HG03354 (cell line): ENCODE measurements around the gene IRF7.
"Not testable (repeated sequence)": the region's sequence is repeated elsewhere in the genome, so short reads cannot be mapped to it uniquely, and the experiment has no call there.

ENCODE experiments used
- ATAC-seq: cut with Tn5 transposase; IDR thresholded peaks from one replicate; pipeline ENCODE4 v1.9.1; 2021; ENCODE audit warnings: mild to moderate bottlenecking; ENCODE audit not compliant: unreplicated experiment, poor library complexity, severe bottlenecking

IRF7 gene

DNA sequence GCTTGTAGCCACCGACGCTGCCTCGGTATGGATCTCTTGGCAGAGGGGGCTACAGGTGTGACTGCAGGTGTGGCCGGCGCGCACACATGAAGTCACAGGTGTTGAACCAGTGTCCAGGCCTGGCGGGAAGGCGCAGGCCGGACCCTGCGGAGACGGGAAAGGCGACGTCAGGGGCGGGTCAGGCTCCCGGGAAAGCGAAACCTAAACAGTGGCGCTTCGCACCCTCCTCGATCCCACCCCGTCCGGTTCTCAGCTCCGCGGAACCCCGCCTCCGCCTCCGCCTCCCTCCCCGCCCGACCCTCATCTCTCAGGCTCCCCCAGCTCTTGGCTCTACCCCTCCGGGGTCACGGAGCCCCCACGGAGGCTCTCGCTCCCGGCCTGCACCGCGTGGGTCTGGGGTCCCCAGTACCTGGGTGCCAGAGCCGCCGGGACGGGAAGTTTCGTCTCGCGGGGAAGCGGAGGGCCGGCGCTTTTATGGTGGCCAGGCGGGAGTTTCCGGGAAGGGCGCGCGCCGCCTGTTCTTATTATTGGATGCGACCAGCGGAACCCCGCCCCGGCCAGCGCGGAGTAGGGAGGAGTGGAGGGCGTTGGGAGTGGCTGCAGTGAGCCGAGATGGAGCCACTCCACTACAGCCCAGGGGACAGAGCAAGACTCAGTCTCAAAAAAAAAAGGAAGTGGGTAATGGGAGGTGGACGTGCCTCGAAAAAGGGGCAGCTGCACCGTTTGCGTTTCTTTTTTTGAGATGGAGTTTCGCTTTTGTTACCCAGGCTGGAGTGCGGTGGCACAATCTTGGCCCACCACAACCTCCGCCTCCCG is at the start of gene IRF7:
Gene IRF7, minus strand, starts transcription at position 447 of the 816 bp plus-strand sequence. CDS start 586 bp downstream, outside the sequence.
- ATAC-seq, result peak; percentile 84

DNA sequence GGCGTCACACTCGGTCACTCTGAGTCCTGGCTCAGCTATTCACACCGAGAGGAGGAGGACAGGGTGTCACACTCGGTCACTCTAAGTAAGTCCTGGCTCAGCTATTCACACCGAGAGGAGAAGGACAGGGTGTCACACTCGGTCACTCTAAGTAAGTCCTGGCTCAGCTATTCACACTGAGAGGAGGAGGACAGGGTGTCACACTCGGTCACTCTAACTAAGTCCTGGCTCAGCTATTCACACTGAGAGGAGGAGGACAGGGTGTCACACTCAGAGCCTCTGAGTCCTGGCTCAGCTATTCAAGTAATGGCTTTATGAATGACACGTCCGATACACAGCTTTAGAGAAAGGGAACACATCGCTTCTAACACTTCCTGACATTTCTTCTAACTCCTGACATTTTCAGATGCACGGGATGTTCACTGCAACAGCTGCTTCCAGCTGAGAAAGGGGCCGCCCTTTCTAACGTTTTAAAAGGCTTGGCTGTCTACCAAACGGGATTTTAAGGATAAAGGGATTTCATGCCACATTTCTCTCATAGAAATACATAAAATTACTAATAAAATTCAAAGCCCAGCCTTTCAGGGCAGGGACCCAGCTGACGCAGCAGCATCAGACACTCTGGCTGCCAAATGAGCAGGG is 49.4 kb upstream of the IRF7 start:
- ATAC-seq, result no peak

DNA sequence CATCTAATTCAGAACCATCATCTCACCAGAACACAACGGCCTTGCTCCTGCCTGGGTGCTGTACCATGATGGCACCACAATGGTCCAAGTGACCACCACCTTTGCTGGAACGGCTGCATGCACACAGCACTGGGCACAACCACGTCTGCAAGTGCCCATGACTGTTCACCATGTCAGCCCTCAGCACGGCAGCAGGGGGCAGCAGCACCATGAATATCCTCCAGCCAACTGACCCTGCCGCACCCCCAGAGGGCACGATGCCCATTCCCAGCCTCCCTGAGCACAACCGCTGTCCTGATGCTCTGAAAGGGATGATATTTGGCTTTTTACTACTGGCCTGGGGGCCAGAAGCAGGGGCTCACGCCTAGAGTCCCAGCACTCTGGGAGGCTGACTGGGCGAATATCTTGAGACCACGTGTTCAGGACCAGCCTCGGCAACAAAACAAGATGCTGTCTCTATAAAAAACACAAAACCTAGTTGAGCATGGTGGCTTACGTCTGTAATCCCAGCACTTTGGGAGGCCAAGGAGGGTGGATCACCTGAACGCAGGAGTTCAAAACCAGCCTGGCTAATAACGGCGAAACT is 47.0 kb upstream of the IRF7 start:
- no peak for ATAC-seq

DNA sequence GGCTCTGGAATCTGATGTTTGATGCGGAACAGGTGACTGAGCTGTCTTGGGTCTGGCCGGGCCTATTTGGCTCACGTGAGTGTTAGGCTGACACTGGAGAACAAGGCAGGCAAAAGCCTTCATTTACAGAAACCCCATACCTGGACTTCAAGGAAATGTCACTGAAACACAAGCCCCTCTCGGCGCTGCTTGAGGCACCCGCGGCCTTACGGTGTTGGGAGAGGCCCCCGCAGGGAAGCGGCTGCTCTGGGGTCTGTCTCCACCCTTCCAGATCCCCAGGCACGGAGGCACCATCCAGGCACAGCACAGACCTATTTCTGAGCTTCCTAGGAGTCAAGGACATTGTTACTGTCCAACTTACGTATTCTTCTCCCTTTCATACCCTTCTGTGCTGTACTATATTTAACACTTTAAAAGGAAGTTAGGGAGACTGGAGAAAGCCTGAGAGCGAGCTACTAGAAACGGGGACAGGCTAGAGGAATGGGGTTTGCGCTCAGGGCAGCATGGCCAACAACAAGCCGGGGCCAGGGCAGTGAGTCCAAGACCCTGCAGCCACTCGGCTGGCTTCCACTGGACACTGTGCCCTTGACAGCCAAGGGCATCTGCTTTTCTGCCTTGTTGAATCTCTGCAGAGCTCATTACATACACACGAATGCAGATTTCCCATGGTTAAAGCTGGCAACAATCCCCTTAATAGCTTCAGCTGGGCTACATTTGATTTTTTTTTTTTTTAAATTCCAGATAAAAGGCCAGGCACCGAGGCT is 45.1 kb upstream of the IRF7 start:
- no peak for ATAC-seq

DNA sequence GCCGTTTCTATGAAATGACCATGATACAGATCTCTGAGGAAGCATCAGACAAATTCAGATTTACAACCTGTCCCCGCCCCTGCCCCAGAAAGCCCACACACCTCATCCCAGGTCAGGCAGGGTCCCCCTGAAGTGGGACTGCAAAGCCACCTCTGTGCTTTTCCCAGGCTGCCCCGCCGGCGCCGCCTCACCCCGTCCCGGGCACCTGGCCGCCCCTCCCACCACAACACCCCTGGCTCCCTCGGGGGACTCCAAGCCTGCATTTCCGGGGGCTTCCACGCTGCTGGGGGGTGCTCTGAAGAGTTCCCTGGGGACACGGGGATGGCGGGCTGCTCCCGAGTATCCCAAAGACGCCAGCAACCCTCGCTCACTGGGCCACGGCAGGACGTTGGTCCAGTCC is 44.5 kb upstream of the IRF7 start:
- ATAC-seq, result no peak

DNA sequence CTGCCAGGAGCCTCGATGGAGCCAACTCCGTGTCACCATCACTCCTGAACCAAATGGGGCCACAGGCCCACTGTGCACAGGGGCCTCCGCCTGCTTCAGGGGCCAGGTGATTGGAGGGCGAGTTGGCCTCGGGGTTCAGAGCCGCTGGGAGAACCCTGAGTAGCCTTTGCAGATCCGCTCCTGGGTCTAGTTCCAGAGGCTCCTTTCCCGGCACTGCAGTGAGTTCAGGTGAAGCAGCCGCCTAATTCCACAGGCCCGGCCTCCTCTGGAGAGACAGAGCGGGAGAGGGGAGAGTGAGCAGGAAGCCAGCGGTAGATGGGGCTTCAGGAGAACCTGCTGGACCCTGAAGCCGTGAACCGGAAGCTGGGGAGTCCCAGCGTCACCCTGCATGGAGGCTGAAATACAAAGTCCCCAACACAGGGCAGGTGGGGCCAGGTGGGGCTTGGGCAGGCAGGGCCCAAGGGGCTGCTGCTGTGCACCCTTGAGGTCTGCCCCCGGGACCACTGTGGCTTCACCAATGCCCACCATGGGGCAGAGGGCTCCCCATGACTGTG is 43.9 kb upstream of the IRF7 start:
- ATAC-seq, result no peak

DNA sequence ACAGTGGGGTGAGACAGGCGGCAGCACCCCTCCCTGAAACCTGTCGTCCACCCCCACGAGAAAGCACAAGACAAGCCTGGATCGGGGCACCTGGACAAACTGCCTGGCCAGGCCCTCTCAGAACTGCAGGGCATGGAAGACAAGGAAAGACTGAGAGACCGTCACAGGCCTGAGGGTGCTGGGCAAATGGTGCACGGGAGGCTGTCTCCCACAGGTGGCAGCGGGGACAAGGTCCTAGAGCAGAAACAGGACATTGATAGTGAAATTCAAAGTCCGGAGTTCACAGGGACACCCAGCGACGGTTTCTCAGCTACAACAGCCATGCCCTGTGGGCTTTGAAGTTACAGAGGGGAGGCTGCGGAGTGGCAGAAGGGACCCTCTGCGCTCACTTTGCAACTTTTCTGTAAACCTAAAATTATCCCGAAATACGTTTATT is 42.0 kb upstream of the IRF7 start:
- ATAC-seq, result no peak

DNA sequence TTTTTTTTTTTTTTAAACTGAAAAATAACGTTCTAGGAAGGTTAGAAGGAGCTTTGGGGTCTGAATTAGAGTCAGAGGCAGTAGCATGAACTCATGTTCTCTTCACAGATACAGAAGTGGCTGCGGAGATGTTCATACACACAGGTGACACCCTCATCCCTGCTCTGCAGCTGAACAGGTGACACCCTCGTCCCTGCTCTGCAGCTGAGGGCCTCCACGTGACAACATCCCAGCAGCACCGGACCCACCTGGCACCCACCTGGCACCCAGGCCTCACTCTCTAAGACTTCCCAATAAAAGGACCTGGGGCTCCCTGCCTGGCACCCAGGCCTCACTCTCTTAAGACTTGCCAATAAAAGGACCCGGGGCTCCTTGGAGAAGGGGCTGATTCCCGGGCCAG is 41.1 kb upstream of the IRF7 start:
- no peak for ATAC-seq

DNA sequence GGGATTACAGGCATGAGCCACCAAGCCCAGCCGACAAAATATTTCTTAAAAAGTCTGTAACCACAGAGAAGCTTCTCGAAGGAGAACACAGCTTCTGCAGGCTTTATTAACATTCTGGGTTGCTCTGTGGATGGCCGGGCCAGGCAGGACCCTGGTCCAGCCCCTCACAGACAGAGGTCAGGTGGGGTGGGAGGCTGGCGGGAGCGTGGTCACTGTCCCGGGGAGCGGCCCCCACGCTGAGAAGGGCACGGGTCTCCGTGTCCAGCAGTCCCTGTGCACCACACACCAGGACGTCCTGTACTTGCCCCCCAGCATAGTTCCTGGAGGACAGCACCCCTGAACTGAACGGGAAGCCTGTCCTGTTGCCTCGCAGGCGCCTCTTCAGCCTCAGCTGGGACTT is 40.7 kb upstream of the IRF7 start:
- no peak for ATAC-seq

DNA sequence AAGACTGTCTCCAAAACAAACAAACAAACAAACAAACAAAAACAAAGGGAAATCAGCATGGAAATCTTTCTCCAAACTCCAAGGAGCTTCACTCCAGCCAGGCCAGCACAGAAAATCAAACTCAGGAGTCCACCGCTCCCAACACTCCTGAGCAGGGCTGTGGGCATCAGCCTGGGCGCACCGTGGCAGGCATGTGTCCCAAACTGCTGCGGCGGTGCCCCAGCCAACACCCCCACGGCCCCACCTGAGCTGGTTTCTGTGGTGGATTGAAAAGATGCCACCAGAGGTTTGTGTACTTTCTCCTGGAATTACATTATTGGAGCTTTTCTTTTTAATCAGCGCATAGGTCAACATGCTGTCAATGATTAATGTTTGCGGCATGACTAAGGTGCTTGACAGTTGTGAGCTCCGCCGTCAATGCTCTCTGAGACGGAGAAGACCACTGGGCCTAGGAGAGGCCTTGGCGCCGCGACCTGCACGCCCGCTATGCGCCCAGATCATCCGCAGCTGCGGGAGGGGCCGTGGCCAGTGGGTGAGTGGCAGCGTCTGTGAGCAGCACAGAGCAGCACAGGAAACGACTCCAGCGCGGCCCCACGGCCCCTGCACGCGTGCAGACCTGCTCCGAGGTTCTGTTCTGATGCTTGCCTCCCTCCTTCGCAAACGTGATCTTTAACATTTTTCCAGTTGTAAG is 39.4 kb upstream of the IRF7 start:
- ATAC-seq, result no peak

DNA sequence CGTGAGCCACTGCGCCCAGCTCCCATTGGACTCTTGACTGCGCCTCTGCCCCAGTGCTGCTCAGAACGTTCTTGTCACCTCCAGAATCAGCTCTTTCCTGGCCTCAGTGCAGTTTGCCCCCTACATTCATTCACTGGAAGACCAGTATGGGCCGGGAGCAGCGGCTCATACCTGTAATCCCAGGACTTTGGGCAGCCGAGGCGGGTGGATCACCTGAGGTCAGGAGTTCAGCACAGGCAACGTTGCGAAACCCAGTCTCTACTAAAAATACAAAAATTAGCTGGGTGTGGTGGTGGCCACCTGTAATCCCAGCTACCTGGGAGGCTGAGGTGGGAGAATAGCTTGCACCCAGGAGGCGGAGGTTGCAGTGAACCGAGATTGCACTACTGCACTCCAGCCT is 38.7 kb upstream of the IRF7 start:
- ATAC-seq, result not testable (repeated sequence)

DNA sequence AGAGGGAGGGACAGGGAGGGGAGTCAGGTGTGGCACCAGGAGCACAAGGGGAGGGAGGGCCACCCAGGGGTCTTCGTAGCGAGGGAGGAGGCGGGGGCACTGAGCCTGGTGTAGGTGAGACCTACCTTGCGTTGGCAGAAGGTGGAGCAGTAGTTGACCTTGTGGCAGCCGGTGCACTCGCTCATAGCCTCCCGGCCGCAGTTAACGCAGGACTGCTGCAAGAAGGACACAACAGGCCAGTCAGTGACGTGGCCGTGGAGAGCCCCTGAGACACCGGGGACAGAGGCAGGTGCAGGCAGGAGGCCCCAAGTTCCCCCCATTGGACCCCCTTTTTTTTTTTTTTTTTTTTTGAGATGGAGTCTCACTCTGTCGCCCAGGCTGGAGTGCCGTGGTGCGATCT is 38.1 kb upstream of the IRF7 start:
- ATAC-seq, result no peak

DNA sequence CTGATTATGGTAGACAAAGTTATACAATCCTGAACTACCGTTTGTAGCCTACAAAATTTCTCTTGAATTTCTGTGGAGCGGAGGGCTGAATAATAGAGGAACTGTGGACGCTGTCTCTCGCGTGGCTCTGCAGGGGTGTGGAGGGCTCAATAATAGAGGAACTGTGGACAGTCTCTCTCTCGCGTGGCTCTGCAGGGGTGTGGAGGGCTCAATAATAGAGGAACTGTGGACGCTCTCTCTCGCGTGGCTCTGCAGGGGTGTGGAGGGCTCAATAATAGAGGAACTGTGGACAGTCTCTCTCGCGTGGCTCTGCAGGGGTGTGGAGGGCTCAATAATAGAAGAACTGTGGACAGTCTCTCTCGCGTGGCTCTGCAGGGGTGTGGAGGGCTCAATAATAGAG is 37.4 kb upstream of the IRF7 start:
- ATAC-seq, result not testable (repeated sequence)

DNA sequence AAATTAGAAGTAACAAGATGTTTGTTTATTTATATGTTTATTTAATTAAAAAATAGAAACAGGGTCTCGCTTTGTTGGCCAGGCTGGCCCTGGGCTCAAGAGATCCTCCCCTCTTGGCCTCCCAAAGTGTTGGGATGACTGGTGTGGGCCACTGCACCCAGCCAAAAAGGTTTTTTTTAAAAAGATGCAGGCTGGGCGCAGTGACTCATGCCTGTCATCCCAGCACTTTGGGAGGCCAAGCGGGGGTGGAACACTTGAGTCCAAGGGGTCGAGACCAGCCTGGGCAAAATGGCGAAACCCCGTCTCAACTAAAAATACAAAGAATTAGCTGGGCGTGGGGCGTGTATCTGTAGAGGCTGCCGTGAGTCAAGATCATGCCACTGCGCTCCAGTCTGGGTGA is 34.7 kb upstream of the IRF7 start:
- no peak for ATAC-seq

DNA sequence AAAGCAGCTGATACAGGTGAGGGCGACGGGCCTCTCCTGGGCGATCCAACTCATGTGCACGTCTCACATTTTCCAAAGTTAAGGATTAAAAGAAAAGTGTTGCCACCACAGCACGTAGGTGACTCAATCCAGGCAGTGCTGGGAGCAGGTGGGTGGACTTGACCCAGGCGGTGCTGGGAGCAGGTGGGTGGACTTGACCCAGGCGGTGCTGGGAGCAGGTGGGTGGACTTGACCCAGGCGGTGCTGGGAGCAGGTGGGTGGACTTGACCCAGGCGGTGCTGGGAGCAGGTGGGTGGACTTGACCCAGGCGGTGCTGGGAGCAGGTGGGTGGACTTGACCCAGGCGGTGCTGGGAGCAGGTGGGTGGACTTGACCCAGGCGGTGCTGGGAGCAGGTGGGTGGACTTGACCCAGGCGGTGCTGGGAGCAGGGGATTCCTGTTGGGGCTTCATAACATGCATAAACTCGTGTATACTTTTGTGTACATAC is 32.0 kb upstream of the IRF7 start:
- not testable (repeated sequence) for ATAC-seq

DNA sequence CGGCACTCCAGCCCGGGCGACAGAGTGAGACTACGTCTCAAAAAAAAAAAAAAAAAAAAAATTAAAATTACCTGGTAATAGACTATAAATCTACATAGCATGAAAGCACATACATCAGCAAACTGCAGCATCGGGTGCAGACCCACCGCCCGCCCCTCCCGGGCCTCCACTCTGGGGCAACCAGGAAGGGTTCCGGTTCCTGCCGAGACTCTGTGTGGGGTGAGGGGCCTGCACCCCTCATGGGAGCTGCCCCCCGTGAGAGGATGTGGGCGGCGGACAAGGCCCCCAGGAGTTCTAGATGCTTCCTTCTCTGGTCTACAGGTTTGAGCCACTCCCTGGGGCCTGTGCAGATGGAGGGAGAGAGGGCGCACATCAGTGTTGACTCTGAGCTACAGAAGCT is 30.5 kb upstream of the IRF7 start:
- no peak for ATAC-seq

DNA sequence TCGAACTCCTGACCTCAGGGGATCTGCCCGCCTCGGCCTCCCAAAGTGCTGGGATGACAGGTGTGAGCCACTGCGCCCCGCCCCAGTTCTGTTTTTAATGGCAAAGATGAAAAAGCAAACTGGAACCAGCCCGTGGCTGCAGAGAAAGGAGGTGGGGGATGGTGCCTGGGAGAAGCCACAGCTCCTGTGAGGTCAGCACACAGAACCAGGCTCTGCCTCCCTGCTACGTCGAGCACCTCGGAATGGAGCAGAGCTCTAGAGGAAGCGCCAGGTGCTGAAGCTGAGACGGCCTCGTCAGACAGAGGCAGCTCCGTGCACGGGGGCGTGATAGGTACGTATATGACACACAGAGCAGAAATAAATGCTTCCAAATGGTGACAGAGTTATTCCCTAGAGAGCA is 29.8 kb upstream of the IRF7 start:
- no peak for ATAC-seq

DNA sequence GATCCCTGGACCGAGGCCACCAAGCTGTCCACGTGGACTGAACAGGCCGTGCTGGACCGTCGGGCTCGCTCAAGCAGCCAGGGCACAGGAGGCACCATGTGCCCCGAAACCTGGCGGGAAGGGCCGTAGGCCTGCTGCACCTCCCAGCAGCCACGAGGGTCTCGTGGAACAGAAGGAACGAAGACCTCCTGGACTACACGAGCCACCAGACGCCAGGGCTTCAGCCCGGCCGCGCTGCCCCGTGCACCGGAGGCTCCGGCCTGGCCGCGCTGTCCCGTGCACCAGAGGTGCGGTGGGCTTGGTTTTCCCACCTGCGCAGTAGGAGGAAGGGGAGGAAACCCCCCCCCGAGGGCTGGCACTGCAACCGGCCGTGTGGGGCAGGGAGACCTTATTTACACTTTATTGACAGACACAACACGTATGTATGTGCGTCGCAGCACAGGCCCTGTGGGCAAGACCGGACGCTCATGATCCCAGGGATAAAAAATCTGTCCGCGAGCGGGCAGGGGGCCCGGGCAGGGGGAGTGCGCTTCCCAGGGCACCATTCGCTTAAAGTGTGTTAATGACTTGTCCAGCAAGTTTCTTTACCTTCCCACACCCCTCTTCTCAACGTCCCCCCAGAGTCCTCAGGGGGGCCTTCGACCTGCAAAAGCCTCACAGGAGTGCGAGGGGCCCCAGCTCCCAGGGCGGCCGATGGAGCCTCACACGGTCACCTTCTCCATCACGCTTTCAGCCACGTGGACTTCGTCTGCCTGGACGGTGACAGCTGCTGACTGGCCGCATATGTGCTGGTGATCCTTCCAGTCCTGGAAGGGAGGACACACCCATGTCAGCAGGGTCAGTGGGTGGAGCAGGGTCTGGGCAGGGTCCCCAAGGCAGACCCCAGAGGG is 28.3 kb upstream of the IRF7 start:
- ATAC-seq, result no peak
